Prostate gland (tissue), 2 donors: ENCODE data around the gene VCAM1. TPM values are rescaled to one million over a fixed set of nuclear protein-coding genes. Genes with fewer than 3 reads are reported as not detected.
"Not testable (repeated sequence)": the region's sequence is repeated elsewhere in the genome, so short reads cannot be mapped to it uniquely, and the experiment has no call there.

Experiments
- DNase-seq: peaks from one replicate; pipeline ENCODE4 v3.0.0-alpha.2; 2019; ENCODE audit warnings: low spot score
- H3K27ac ChIP-seq, 2 donors: fragments of 200-600 bp; sonication (generic); 2 replicates each; pipeline ENCODE4 v1.5.1; 2017 to 2019
- H3K27me3 ChIP-seq: fragments of 200-600 bp; sonication (generic); replicated peaks from 2 replicates; pipeline ENCODE4 v1.5.1; 2019; ENCODE audit not compliant: insufficient read depth
- H3K36me3 ChIP-seq, 2 donors: fragments of 200-600 bp; sonication (generic); 1 replicate in 1 of 2; 2 replicates in 1 of 2; pipeline versions ENCODE4 v1.5.1 to v1.8.1; 2017 to 2019
- H3K4me1 ChIP-seq: fragments of 200-600 bp; sonication (generic); replicated peaks from 2 replicates; pipeline ENCODE4 v1.5.1; 2019
- H3K4me3 ChIP-seq, 2 donors: fragments of 200-600 bp; sonication (generic); 2 replicates each; pipeline ENCODE4 v1.5.1; 2017 to 2019
- H3K9me3 ChIP-seq: fragments of 200-600 bp; sonication (generic); 2 replicates; pipeline ENCODE4 v1.5.1; 2017
- CTCF ChIP-seq, 4 experiments: fragments of 200-600 bp in 2 of 4; fragments of 450-650 bp in 2 of 4; sonication (generic) in 2 of 4; IDR thresholded peaks; 1 replicate in 3 of 4; 2 replicates in 1 of 4; pipeline ENCODE4 v1.5.1; 2016 to 2019; ENCODE audit warnings: antibody characterized with exemption in 4 of 4, mild to moderate bottlenecking in 2 of 4, moderate library complexity in 2 of 4
- POLR2A ChIP-seq: fragments of 450-650 bp; IDR thresholded peaks from one replicate; pipeline ENCODE4 v1.6.1; 2016; ENCODE audit warnings: antibody characterized with exemption, mild to moderate bottlenecking
- POLR2AphosphoS5 ChIP-seq: sonication (generic); formaldehyde crosslinking; IDR thresholded peaks from one replicate; pipeline ENCODE4 v1.6.1; 2017; ENCODE audit warnings: antibody characterized with exemption
- WGBS: methylation state at CpG from one replicate; pipeline ENCODE4 v1.1.5; 2018; 5-methylcytosine and 5-hydroxymethylcytosine counted together
- intact Hi-C: fragments of 100-400 bp; cut with DNase I; formaldehyde crosslinking; loops from one replicate; pipeline ENCODE4 v1.14.2; 2022
- total RNA-seq, 2 donors: library from RNA; depleted of rRNA; stranded (reverse); fragments of >200 nt; gene quantifications; one replicate each; pipeline ENCODE4 v1.1.0, GENCODE V29; 2016

The VCAM1 gene
- total RNA-seq, 2 donors from 2014 or later = 2.9 to 9.3 TPM

DNA sequence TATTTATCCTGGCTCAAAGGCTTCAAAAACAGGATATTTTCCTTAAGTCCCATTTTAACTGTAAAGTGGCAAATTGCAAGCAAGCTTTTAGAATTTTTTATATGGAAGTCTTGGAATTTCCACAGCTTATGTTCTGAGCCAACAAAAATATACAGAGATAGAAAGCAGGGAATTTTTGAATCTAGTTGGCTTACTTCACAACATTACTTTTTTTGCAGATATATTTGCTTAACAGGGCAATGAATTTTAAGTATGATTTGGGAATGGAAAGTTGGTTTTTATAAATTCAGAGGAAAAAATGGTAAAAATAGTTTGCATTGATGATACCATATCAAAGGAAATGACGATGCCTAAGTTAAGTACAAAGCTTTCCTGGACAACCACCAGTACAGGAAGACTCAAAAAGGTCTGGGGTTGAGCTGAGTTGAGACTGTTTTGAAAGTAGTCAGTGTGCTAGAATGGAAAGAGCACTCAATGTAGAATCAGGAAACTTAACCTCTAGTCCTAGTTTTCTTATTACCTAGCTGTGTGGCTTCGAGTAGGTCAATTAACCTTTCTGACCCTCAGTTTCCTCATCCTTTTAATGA lies 11.0 kb upstream of the VCAM1 start:
- TF ChIP-seq CTCF (IDR thresholded peaks at IDR 0.05) (no peak), POLR2AphosphoS5 (no peak), POLR2A (no peak)
- no peak overlapping the region for H3K27ac ChIP-seq
- H3K36me3 ChIP-seq = no peaks in the 10 kb centered on the region
- 47% methylated on average over 2 of the region's 2 CpGs for WGBS
- no peak overlapping the region for H3K4me3 ChIP-seq
- intact Hi-C loops = no loop called here
- DNase-seq = no peak
- H3K4me1 ChIP-seq = no peaks in the 10 kb centered on the region
- no peaks in the 10 kb centered on the region for H3K27me3 ChIP-seq
- H3K9me3 ChIP-seq = no peaks in the 10 kb centered on the region

- no peak overlapping the region for H3K4me3 ChIP-seq
- no peaks in the 10 kb centered on the region for H3K4me1 ChIP-seq
- no peaks in the 10 kb centered on the region for H3K9me3 ChIP-seq
- TF ChIP-seq POLR2A (no peak), POLR2AphosphoS5 (no peak), CTCF (IDR thresholded peaks at IDR 0.05) (no peak)
- no peaks in the 10 kb centered on the region for H3K27me3 ChIP-seq
- WGBS = 55% methylated on average over 1 of the region's 1 CpG
- H3K27ac ChIP-seq = no peak overlapping the region
- DNase-seq = no peak
- H3K36me3 ChIP-seq = no peaks in the 10 kb centered on the region
- intact Hi-C loops = no loop called here
Measured at GRCh38 chr1:100710906-100711682, 8.4 kb upstream of the VCAM1 start.

GRCh38 chr1:100713027-100713426 lies 6.5 kb upstream of the VCAM1 start:
- H3K36me3 ChIP-seq, H3K4me3 ChIP-seq, H3K4me1 ChIP-seq, H3K9me3 ChIP-seq, H3K27me3 ChIP-seq, intact Hi-C loops, DNase-seq, H3K27ac ChIP-seq: not testable (repeated sequence)
- WGBS = 87% methylated on average over 15 of the region's 15 CpGs

DNA sequence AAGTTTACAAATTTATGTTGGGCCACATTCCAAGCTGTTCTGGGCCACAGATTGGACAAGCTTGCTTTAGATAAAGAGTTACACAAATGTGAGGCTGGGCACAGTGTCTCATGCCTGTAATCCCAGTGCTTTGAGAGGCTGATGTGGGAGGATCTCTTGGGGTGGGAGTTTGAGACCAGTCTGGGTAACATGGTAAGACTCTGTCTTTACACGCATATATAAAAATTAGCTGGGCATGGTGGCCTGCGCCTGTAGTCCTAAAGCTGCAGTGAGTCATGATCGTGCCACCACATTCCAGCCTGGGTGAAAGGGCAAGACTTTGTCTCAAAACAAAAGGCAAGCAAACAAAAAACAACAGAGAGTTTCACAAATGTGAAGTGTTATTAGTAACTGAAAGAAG lies 5.9 kb upstream of the VCAM1 start:
- Histone ChIP-seq H3K27ac (no peak overlapping the region), H3K27me3 (no peaks in the 10 kb centered on the region), H3K9me3 (no peaks in the 10 kb centered on the region), H3K36me3 (no peaks in the 10 kb centered on the region), H3K4me1 (no peaks in the 10 kb centered on the region), H3K4me3 (no peak overlapping the region)
- 79% methylated on average over 3 of the region's 3 CpGs for WGBS
- TF ChIP-seq POLR2A (no peak), CTCF (IDR thresholded peaks at IDR 0.05) (no peak), POLR2AphosphoS5 (no peak)
- intact Hi-C loops = no loop called here
- no peak for DNase-seq

DNA sequence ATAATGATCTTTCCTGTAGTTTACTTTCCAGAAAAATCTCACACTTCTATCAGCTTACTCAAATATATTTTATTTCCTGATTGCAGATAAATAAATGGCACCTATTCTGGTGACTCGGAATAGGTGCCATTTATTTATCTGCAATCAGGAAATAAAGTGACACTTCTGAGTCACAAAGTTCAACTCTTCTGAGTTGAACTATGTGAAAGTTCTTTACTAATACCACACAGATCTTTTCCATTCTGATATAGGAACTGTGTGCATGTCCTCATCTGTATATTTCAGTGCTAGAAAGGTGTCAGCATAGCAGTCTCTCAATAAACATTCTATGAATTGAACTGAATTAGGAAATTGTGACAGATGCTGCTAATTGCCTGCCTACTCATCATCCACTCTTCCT lies 4.9 kb upstream of the VCAM1 start:
- no peak for DNase-seq
- intact Hi-C loops = no loop called here

More for the DNA sequence above, 4.9 kb upstream of the VCAM1 start:
- Histone ChIP-seq H3K4me1 (no peaks in the 10 kb centered on the region), H3K27ac (no peak overlapping the region), H3K27me3 (no peaks in the 10 kb centered on the region), H3K9me3 (no peaks in the 10 kb centered on the region), H3K36me3 (no peaks in the 10 kb centered on the region), H3K4me3 (no peak overlapping the region)
- WGBS = 33% methylated on average over 1 of the region's 1 CpG
- TF ChIP-seq POLR2A (no peak), POLR2AphosphoS5 (no peak), CTCF (IDR thresholded peaks at IDR 0.05) (no peak)
